ENCODE measurements around the gene MMP20. TPM values are rescaled to one million over a fixed set of nuclear protein-coding genes. Genes with fewer than 3 reads are reported as not detected.

The MMP20 gene
- total RNA-seq, 1 donor from 2014 or later = not detected

DNA sequence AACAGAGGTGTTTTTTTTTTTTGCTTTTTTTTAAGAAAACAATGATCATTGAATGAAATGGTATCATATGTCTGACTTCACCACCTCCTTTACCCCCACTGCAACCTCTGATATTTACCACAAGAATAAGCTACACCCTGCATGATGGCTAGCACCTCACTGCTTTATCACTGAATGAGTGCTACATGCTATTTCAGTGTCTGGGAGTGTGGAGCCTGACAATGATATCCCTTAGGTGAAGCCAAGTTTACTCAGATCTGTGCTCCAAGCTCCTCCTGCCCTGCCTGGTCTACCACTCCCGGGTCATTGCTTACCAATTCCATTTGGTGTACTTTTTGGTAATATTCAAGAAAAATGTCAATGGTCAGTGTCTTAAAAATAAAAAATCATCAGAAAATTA lies 21.1 kb downstream of the MMP20 start:
- Mint-ChIP-seq H3K9me3 (ENCODE audit: unreplicated experiment) (peaks cover 5% of the 10 kb centered on the region), H3K27me3 (ENCODE audit: low read depth, unreplicated experiment) (no peaks in the 10 kb centered on the region), H3K4me3 (ENCODE audit: unreplicated experiment) (no peak overlapping the region), H3K36me3 (ENCODE audit: low read depth, unreplicated experiment) (no peaks in the 10 kb centered on the region), H3K27ac (ENCODE audit: unreplicated experiment) (peak overlapping the region; percentile 90), H3K4me1 (ENCODE audit: low read depth, unreplicated experiment) (peaks cover 49% of the 10 kb centered on the region)
- Histone ChIP-seq H3K79me2 (ENCODE audit: insufficient read depth, low read length) (no peaks in the 10 kb centered on the region), H3K4me2 (ENCODE audit: low read length) (peak overlapping the region; percentile 49), H3K36me3 (ENCODE audit: insufficient read depth, low read length) (no peaks in the 10 kb centered on the region), H3K9me3 (ENCODE audit: insufficient read depth, low read depth, low read length) (no peaks in the 10 kb centered on the region), H3K4me1 (ENCODE audit: insufficient read depth, low read length) (peaks cover 31% of the 10 kb centered on the region), H4K20me1 (ENCODE audit: insufficient read depth, low read length) (no peaks in the 10 kb centered on the region), H3K27me3 (ENCODE audit: insufficient read depth, low read length) (no peaks in the 10 kb centered on the region), H3K27ac (ENCODE audit: low read depth, low read length) (peak overlapping the region; percentile 79), H2AFZ (ENCODE audit: low read depth, low read length) (no peak overlapping the region), H3K9ac (ENCODE audit: low read length) (no peak overlapping the region), H3K4me3 (ENCODE audit: insufficient read depth, low read depth, low read length) (no peak overlapping the region)
- no peak for DNase-seq (ENCODE audit: low read depth)
- no peak for FAIRE-seq
- TF ChIP-seq, protein P1, sequence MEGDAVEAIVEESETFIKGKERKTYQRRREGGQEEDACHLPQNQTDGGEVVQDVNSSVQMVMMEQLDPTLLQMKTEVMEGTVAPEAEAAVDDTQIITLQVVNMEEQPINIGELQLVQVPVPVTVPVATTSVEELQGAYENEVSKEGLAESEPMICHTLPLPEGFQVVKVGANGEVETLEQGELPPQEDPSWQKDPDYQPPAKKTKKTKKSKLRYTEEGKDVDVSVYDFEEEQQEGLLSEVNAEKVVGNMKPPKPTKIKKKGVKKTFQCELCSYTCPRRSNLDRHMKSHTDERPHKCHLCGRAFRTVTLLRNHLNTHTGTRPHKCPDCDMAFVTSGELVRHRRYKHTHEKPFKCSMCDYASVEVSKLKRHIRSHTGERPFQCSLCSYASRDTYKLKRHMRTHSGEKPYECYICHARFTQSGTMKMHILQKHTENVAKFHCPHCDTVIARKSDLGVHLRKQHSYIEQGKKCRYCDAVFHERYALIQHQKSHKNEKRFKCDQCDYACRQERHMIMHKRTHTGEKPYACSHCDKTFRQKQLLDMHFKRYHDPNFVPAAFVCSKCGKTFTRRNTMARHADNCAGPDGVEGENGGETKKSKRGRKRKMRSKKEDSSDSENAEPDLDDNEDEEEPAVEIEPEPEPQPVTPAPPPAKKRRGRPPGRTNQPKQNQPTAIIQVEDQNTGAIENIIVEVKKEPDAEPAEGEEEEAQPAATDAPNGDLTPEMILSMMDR (IDR thresholded peaks at IDR 0.05; ENCODE audit: insufficient read depth, low read depth, low read length) = no peak
- TF ChIP-seq EZH2 (IDR thresholded peaks at IDR 0.05; ENCODE audit: insufficient read depth, low read length) = no peak

DNA sequence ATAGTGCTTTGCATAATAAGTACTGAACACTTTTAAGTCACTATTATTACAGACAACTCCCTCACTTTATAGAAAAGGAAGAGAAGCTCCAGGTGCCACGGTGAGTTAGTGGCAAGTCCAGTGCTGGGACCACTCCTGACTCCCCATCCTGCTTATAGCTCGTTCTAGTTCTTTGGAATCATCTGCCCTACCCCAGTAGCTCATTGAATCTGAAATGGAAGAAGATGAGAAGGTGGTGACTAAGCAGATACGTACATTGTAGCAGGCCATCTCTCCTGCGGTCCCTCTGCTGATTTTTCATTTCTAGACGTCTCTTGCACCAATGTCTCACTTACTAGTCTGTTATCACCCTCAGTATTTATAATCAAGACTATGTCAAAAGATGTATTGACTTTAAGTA lies 21.6 kb downstream of the MMP20 start:
- Mint-ChIP-seq H3K4me3 (ENCODE audit: unreplicated experiment) (no peak overlapping the region), H3K27me3 (ENCODE audit: low read depth, unreplicated experiment) (no peaks in the 10 kb centered on the region), H3K27ac (ENCODE audit: unreplicated experiment) (peak overlapping the region; percentile 90), H3K9me3 (ENCODE audit: unreplicated experiment) (peaks cover 5% of the 10 kb centered on the region), H3K36me3 (ENCODE audit: low read depth, unreplicated experiment) (no peaks in the 10 kb centered on the region), H3K4me1 (ENCODE audit: low read depth, unreplicated experiment) (peaks cover 53% of the 10 kb centered on the region)
- no peaks in the 10 kb centered on the region for H3K9me3 ChIP-seq (ENCODE audit: insufficient read depth, low read depth, low read length)
- DNase-seq (ENCODE audit: low read depth) = peak; percentile 12
- no peaks in the 10 kb centered on the region for H3K36me3 ChIP-seq (ENCODE audit: insufficient read depth, low read length)
- H3K27me3 ChIP-seq (ENCODE audit: insufficient read depth, low read length) = no peaks in the 10 kb centered on the region
- H3K79me2 ChIP-seq (ENCODE audit: insufficient read depth, low read length) = no peaks in the 10 kb centered on the region
- FAIRE-seq = no peak
- no peaks in the 10 kb centered on the region for H4K20me1 ChIP-seq (ENCODE audit: insufficient read depth, low read length)
- peaks cover 35% of the 10 kb centered on the region for H3K4me1 ChIP-seq (ENCODE audit: insufficient read depth, low read length)
- H3K4me2 ChIP-seq (ENCODE audit: low read length) = peak overlapping the region; percentile 49
- H2AFZ ChIP-seq (ENCODE audit: low read depth, low read length) = peak overlapping the region; percentile 28
- peak overlapping the region; percentile 28 for H3K9ac ChIP-seq (ENCODE audit: low read length)
- H3K27ac ChIP-seq (ENCODE audit: low read depth, low read length) = peak overlapping the region; percentile 79
- H3K4me3 ChIP-seq (ENCODE audit: insufficient read depth, low read depth, low read length) = no peak overlapping the region
- TF ChIP-seq EZH2 (IDR thresholded peaks at IDR 0.05; ENCODE audit: insufficient read depth, low read length) = no peak
- TF ChIP-seq, protein P1 (IDR thresholded peaks at IDR 0.05; ENCODE audit: insufficient read depth, low read depth, low read length) = no peak

DNA sequence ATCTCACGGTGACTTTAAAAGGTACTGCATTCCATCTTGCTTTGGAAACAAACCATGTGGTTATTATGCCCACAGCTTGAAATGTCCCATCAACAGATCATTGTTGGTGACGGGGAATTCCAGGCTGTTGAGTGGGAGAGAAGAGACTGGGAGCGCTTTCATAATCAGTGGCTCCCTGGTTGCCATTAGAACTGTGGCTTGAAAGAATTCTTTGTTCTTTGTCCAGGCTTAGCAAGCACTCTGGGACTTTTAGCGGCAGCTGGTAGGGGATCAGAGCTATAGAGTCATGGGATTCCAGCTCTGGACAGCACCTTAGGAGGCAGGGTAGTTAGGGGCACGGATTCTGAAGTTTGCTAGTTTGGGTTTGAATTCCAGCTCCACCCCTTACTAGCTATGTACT lies 22.0 kb downstream of the MMP20 start:
- Histone ChIP-seq H3K79me2 (ENCODE audit: insufficient read depth, low read length) (no peaks in the 10 kb centered on the region), H3K4me2 (ENCODE audit: low read length) (peak overlapping the region; percentile 49), H3K27me3 (ENCODE audit: insufficient read depth, low read length) (no peaks in the 10 kb centered on the region), H3K36me3 (ENCODE audit: insufficient read depth, low read length) (no peaks in the 10 kb centered on the region), H3K27ac (ENCODE audit: low read depth, low read length) (peak overlapping the region; percentile 79), H3K9ac (ENCODE audit: low read length) (peak overlapping the region; percentile 28), H3K4me1 (ENCODE audit: insufficient read depth, low read length) (peaks cover 40% of the 10 kb centered on the region), H4K20me1 (ENCODE audit: insufficient read depth, low read length) (no peaks in the 10 kb centered on the region), H3K9me3 (ENCODE audit: insufficient read depth, low read depth, low read length) (no peaks in the 10 kb centered on the region), H3K4me3 (ENCODE audit: insufficient read depth, low read depth, low read length) (no peak overlapping the region), H2AFZ (ENCODE audit: low read depth, low read length) (peak overlapping the region; percentile 28)
- Mint-ChIP-seq H3K9me3 (ENCODE audit: unreplicated experiment) (peaks cover 5% of the 10 kb centered on the region), H3K4me1 (ENCODE audit: low read depth, unreplicated experiment) (peaks cover 55% of the 10 kb centered on the region), H3K27me3 (ENCODE audit: low read depth, unreplicated experiment) (no peaks in the 10 kb centered on the region), H3K36me3 (ENCODE audit: low read depth, unreplicated experiment) (no peaks in the 10 kb centered on the region), H3K4me3 (ENCODE audit: unreplicated experiment) (no peak overlapping the region), H3K27ac (ENCODE audit: unreplicated experiment) (peak overlapping the region; percentile 90)
- DNase-seq (ENCODE audit: low read depth) = peak; percentile 86
- TF ChIP-seq, protein P1 (IDR thresholded peaks at IDR 0.05; ENCODE audit: insufficient read depth, low read depth, low read length) = no peak
- no peak for TF ChIP-seq EZH2 (IDR thresholded peaks at IDR 0.05; ENCODE audit: insufficient read depth, low read length)
- no peak for FAIRE-seq

Data from astrocyte (in vitro differentiated cells and primary cell).